KMS-11 (cell line): ENCODE measurements around the gene EDIL3.

Experiments
- H2AFZ ChIP-seq: fragments of 200-600 bp; sonication (generic); 2 replicates; pipeline ENCODE4 v1.6.1; 2016; ENCODE audit warnings: antibody characterized with exemption, mixed run types, low read depth
- H3K27ac ChIP-seq: fragments of 200-600 bp; sonication (generic); 2 replicates; pipeline ENCODE4 v1.6.1; 2016; ENCODE audit warnings: mild to moderate bottlenecking, mixed run types
- H3K27me3 ChIP-seq: fragments of 200-600 bp; sonication (generic); 2 replicates; pipeline ENCODE4 v1.6.1; 2017; ENCODE audit warnings: mild to moderate bottlenecking, low read depth, mixed run types, moderate library complexity; ENCODE audit not compliant: insufficient read depth
- H3K36me3 ChIP-seq: fragments of 200-600 bp; sonication (generic); 2 replicates; pipeline ENCODE4 v1.6.1; 2017; ENCODE audit warnings: mild to moderate bottlenecking, mixed run types; ENCODE audit not compliant: insufficient read depth
- H3K4me1 ChIP-seq: fragments of 200-600 bp; sonication (generic); 2 replicates; pipeline ENCODE4 v1.6.1; 2016; ENCODE audit warnings: mild to moderate bottlenecking, low read depth, mixed run types; ENCODE audit not compliant: poor library complexity, severe bottlenecking
- H3K4me2 ChIP-seq: fragments of 200-600 bp; sonication (generic); 2 replicates; pipeline ENCODE4 v1.7.0; 2016; ENCODE audit warnings: mild to moderate bottlenecking, mixed run types
- H3K4me3 ChIP-seq: fragments of 200-600 bp; sonication (generic); IDR thresholded peaks from 2 replicates; pipeline ENCODE4 v1.6.1; 2017; ENCODE audit warnings: low read depth, low read length, mixed read lengths; ENCODE audit not compliant: insufficient read depth
- H3K79me2 ChIP-seq: fragments of 200-600 bp; sonication (generic); 2 replicates; pipeline ENCODE4 v1.6.1; 2016; ENCODE audit warnings: low read depth, mixed run types; ENCODE audit not compliant: insufficient read depth
- H3K9ac ChIP-seq: fragments of 200-600 bp; sonication (generic); 2 replicates; pipeline ENCODE4 v1.6.1; 2016; ENCODE audit warnings: mild to moderate bottlenecking, mixed run types
- H4K20me1 ChIP-seq: fragments of 200-600 bp; sonication (generic); 2 replicates; pipeline ENCODE4 v1.6.1; 2016; ENCODE audit warnings: mild to moderate bottlenecking, mixed run types; ENCODE audit not compliant: insufficient read depth
- TF ChIP-seq, protein P1 (sequence below): fragments of 200-600 bp; sonication (generic); conservative IDR thresholded peaks from 2 replicates; pipeline ENCODE4 v1.6.1; 2017; ENCODE audit warnings: low read depth, mild to moderate bottlenecking, antibody characterized with exemption, low read length, moderate library complexity, mixed read lengths

Gene EDIL3

DNA sequence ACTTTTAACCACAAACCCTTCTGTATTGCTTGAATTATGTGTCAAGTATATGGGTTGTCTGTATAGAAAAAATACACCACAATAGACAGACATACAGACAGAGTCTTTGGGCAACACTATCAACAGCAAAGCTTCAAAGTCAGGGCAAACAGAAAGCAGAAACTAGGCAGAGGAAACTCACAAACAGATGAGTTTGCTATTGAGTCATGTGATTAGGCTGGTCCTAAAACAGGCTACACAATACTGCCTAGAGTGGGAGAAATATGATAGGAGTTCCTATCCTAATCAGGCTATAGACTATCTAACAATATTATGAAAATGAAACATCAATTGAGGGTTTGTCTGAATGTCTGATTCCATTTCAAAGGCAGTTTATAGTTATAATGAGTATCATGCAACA, 156.4 kb downstream of the EDIL3 start:
- H3K36me3 ChIP-seq, result no peaks in the 10 kb centered on the region

DNA sequence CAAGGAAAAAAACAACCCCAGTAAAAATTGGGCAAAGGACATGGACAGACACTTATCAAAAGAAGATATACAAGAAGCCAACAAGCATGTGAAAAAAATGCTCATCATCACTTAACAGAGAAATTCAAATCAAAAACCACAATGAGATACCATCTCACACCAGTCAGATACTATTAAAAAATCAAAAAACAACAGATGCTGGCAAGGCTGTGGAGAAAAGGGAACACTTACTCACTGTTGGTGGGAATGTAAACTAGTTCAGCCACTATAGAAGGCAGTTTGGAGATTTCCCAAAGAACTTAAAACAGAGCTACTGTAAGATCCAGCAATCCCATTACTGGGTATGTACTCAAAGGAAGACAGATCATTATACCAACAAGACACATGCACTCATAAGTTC, 157.4 kb downstream of the EDIL3 start:
- H3K27ac ChIP-seq, result no peak overlapping the region
- H3K27me3 ChIP-seq, result no peaks in the 10 kb centered on the region
- no peaks in the 10 kb centered on the region for H3K4me1 ChIP-seq
- H2AFZ ChIP-seq, result no peak overlapping the region
- no peaks in the 10 kb centered on the region for H3K36me3 ChIP-seq
- H3K4me2 ChIP-seq, result no peak overlapping the region
- H3K9ac ChIP-seq, result no peak overlapping the region
- no peaks in the 10 kb centered on the region for H4K20me1 ChIP-seq
- H3K79me2 ChIP-seq, result no peaks in the 10 kb centered on the region
- TF ChIP-seq, protein P1, sequence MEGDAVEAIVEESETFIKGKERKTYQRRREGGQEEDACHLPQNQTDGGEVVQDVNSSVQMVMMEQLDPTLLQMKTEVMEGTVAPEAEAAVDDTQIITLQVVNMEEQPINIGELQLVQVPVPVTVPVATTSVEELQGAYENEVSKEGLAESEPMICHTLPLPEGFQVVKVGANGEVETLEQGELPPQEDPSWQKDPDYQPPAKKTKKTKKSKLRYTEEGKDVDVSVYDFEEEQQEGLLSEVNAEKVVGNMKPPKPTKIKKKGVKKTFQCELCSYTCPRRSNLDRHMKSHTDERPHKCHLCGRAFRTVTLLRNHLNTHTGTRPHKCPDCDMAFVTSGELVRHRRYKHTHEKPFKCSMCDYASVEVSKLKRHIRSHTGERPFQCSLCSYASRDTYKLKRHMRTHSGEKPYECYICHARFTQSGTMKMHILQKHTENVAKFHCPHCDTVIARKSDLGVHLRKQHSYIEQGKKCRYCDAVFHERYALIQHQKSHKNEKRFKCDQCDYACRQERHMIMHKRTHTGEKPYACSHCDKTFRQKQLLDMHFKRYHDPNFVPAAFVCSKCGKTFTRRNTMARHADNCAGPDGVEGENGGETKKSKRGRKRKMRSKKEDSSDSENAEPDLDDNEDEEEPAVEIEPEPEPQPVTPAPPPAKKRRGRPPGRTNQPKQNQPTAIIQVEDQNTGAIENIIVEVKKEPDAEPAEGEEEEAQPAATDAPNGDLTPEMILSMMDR, result no peak
- H3K4me3 ChIP-seq, result no peak overlapping the region

More for the DNA sequence above, 156.4 kb downstream of the EDIL3 start:
- H3K27ac ChIP-seq, result no peak overlapping the region
- H3K79me2 ChIP-seq, result no peaks in the 10 kb centered on the region
- TF ChIP-seq, protein P1, result no peak
- no peaks in the 10 kb centered on the region for H3K4me1 ChIP-seq
- H3K27me3 ChIP-seq, result no peaks in the 10 kb centered on the region
- no peaks in the 10 kb centered on the region for H4K20me1 ChIP-seq
- no peak overlapping the region for H3K4me2 ChIP-seq
- H2AFZ ChIP-seq, result no peak overlapping the region
- H3K4me3 ChIP-seq, result no peak overlapping the region
- no peak overlapping the region for H3K9ac ChIP-seq

DNA sequence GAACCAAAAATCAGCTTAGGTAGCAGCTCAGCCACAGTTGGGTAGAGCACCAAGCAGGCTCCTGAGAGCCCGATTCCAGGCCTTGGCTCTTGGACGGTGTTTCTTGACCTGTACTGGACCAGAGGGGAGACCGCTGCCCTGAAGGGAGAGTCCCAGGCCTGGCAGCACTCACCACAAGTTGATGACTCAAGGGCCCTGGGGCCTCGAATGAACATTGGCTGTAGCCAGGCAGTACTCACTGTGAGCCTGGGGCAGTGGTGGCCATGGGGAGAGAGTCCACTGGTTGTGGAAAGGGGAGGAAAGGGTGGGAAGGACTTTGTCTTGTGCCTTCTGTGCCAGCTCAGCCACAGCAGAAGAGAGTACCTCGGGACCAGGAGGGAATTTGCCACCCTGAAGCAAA, 166.1 kb downstream of the EDIL3 start:
- no peak overlapping the region for H2AFZ ChIP-seq
- TF ChIP-seq, protein P1, result no peak
- no peak overlapping the region for H3K4me3 ChIP-seq
- no peaks in the 10 kb centered on the region for H4K20me1 ChIP-seq
- H3K4me1 ChIP-seq, result no peaks in the 10 kb centered on the region
- H3K9ac ChIP-seq, result no peak overlapping the region
- no peak overlapping the region for H3K27ac ChIP-seq
- H3K36me3 ChIP-seq, result no peaks in the 10 kb centered on the region
- H3K4me2 ChIP-seq, result no peak overlapping the region
- no peaks in the 10 kb centered on the region for H3K79me2 ChIP-seq
- H3K27me3 ChIP-seq, result no peaks in the 10 kb centered on the region

DNA sequence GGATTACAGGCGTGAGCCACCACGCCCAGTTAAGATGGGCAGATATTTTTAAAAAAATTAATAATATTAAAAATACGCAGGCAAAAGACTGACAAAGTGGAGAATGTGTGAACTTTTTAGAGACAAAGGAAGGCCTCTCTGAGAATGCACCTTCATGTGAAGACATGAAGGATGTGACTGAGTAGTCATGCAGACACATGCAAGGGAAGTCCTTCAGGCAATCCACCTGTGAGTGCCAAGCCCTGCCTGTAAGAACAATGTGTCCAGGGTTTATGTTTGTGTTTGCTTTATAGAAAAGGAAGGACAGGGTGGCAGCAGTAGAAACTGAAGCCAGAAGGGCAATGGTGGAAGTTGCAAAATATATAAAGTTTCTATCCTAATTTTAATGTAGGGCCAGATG, 169.2 kb downstream of the EDIL3 start:
- H3K4me3 ChIP-seq, result no peak overlapping the region
- H3K4me1 ChIP-seq, result no peaks in the 10 kb centered on the region
- no peak overlapping the region for H3K4me2 ChIP-seq
- H3K79me2 ChIP-seq, result no peaks in the 10 kb centered on the region
- no peak overlapping the region for H3K9ac ChIP-seq
- no peak overlapping the region for H2AFZ ChIP-seq
- no peaks in the 10 kb centered on the region for H3K27me3 ChIP-seq
- TF ChIP-seq, protein P1, result no peak
- no peaks in the 10 kb centered on the region for H3K36me3 ChIP-seq
- H4K20me1 ChIP-seq, result no peaks in the 10 kb centered on the region
- no peak overlapping the region for H3K27ac ChIP-seq

DNA sequence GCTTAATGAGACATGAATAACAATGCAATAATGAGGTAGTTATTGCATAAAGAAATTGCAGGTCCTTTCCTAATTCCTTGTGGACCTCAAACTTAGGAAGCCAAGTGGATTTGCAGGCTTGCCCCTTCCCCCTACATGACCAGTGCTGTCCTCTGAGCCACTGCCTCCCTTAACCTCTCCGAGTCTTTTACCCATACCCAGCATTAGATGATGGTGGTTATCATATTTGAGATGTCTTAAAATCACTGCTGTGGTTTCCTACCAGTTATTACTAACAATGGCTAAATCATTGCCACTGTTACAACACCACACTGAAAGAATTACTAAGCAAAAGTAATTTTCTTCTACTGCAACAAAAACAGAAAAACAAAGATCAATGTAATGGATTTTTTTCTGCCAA, 170.8 kb downstream of the EDIL3 start:
- Histone ChIP-seq H3K4me3 (no peak overlapping the region), H2AFZ (no peak overlapping the region), H3K27ac (no peak overlapping the region), H4K20me1 (no peaks in the 10 kb centered on the region), H3K4me1 (no peaks in the 10 kb centered on the region), H3K4me2 (no peak overlapping the region), H3K9ac (no peak overlapping the region), H3K27me3 (no peaks in the 10 kb centered on the region), H3K36me3 (no peaks in the 10 kb centered on the region), H3K79me2 (no peaks in the 10 kb centered on the region)
- TF ChIP-seq, protein P1, result no peak
